Brain microvascular endothelial cell (primary cell): ENCODE data around the gene COL13A1.
A peak's percentile ranks its signal among the peaks of the same experiment; 100 is the strongest.

Experiments
- DNase-seq: peaks from one replicate; pipeline ENCODE4 v3.0.0-alpha.2; 2020
- H3K27ac ChIP-seq: fragments of 250-450 bp; sonication (Bioruptor Pico); 2 replicates; pipeline ENCODE4 v1.5.1; 2020; ENCODE audit warnings: mild to moderate bottlenecking, moderate library complexity
- H3K27me3 ChIP-seq: fragments of 250-450 bp; sonication (Bioruptor Pico); replicated peaks from 2 replicates; pipeline ENCODE4 v1.5.1; 2020; ENCODE audit warnings: mild to moderate bottlenecking
- H3K36me3 ChIP-seq: fragments of 250-450 bp; sonication (Bioruptor Pico); replicated peaks from 2 replicates; pipeline ENCODE4 v1.5.1; 2020; ENCODE audit warnings: mild to moderate bottlenecking
- H3K4me3 ChIP-seq: 2 replicates; pipeline ENCODE4 v1.5.1; 2011; ENCODE audit warnings: low read depth, mild to moderate bottlenecking, control low read depth, low read length, moderate library complexity
- CTCF ChIP-seq: IDR thresholded peaks from 2 replicates; pipeline ENCODE4 v1.5.1; 2011; ENCODE audit warnings: low read depth, mild to moderate bottlenecking, moderate library complexity, low read length, control low read depth, inconsistent platforms; ENCODE audit errors: missing control alignments
- in situ Hi-C: cut with HindIII; loops from 2 replicates; pipeline ENCODE4 v1.10.0; 2017; ENCODE audit warnings: low sequenced_read_pairs, low pct_ligation_motif_present

The COL13A1 gene

GRCh38 chr10:69838418-69838817 is 36.7 kb downstream of the COL13A1 start:
- Histone ChIP-seq H3K4me3 (no peak overlapping the region), H3K27ac (no peak overlapping the region), H3K27me3 (no peaks in the 10 kb centered on the region), H3K36me3 (no peaks in the 10 kb centered on the region)
- DNase-seq = no peak
- no peak for TF ChIP-seq CTCF
- in situ Hi-C loops = no loop called here

- no peak for TF ChIP-seq CTCF
- H3K36me3 ChIP-seq = no peaks in the 10 kb centered on the region
- H3K27ac ChIP-seq = peak overlapping the region; percentile 51
- DNase-seq = peak; percentile 72
- no peak overlapping the region for H3K4me3 ChIP-seq
- in situ Hi-C loops = no loop called here
- no peaks in the 10 kb centered on the region for H3K27me3 ChIP-seq
Observed at GRCh38 chr10:69838853-69839252, 37.1 kb downstream of the COL13A1 start.

- in situ Hi-C loops = no loop called here
- no peak overlapping the region for H3K4me3 ChIP-seq
Observed at GRCh38 chr10:69839696-69840345, 38.1 kb downstream of the COL13A1 start.

GRCh38 chr10:69840773-69841172 is 39.1 kb downstream of the COL13A1 start:
- no peak for TF ChIP-seq CTCF
- Histone ChIP-seq H3K27me3 (no peaks in the 10 kb centered on the region), H3K36me3 (no peaks in the 10 kb centered on the region), H3K27ac (no peak overlapping the region), H3K4me3 (no peak overlapping the region)
- DNase-seq = no peak
- in situ Hi-C loops = no loop called here

More at GRCh38 chr10:69839696-69840345, 38.1 kb downstream of the COL13A1 start:
- no peaks in the 10 kb centered on the region for H3K36me3 ChIP-seq
- peak; percentile 46 for DNase-seq
- no peaks in the 10 kb centered on the region for H3K27me3 ChIP-seq
- no peak for TF ChIP-seq CTCF
- peak overlapping the region; percentile 51 for H3K27ac ChIP-seq

- in situ Hi-C loops = no loop called here
- TF ChIP-seq CTCF = no peak
- no peak overlapping the region for H3K4me3 ChIP-seq
- DNase-seq = no peak
- H3K36me3 ChIP-seq = no peaks in the 10 kb centered on the region
- H3K27me3 ChIP-seq = no peaks in the 10 kb centered on the region
- H3K27ac ChIP-seq = no peak overlapping the region
Observed at GRCh38 chr10:69842020-69842419, 40.3 kb downstream of the COL13A1 start.

- DNase-seq = no peak
- no peak for TF ChIP-seq CTCF
Observed at GRCh38 chr10:69842882-69843281, 41.2 kb downstream of the COL13A1 start.

More at GRCh38 chr10:69842882-69843281, 41.2 kb downstream of the COL13A1 start:
- H3K36me3 ChIP-seq = no peaks in the 10 kb centered on the region
- H3K4me3 ChIP-seq = no peak overlapping the region
- in situ Hi-C loops = no loop called here
- H3K27me3 ChIP-seq = no peaks in the 10 kb centered on the region
- H3K27ac ChIP-seq = no peak overlapping the region
